Activated CD4-positive, alpha-beta T cell treated with anti-CD3 and anti-CD28 coated beads, Interleukin-2, amount 50 U/mL, for 4 hours (primary cell): Measurements from ENCODE around the gene PGA5.
"Not testable (repeated sequence)": the region's sequence is repeated elsewhere in the genome, so short reads cannot be mapped to it uniquely, and the experiment has no call there.

Experiments used
- DNase-seq, 2 experiments: peaks; one replicate each; pipeline ENCODE4 v3.0.0-alpha.2; 2020

Gene PGA5

DNA sequence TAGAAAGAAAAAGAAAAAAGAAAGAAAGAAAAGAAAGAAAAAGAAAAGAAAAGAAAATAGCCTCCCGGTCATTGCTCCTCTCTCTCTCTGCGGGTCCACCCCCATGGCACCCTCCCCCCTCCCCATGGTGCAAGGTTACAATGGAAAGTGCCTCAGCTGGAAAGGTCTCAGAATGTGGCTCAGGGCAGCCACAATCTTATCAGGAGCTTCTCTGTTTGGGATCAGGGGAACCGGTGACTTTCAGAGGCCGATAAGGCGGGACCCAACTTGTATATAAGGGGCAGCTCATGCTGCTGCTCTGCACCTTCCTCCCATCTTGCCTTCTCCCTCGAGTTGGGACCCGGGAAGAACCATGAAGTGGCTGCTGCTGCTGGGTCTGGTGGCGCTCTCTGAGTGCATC, at the start of gene PGA5:
TSS of gene PGA5 (plus strand) at position 301 of the 400 bp plus-strand sequence. CDS start at position 353, 52 bp downstream.
- DNase-seq, result not testable (repeated sequence)

DNA sequence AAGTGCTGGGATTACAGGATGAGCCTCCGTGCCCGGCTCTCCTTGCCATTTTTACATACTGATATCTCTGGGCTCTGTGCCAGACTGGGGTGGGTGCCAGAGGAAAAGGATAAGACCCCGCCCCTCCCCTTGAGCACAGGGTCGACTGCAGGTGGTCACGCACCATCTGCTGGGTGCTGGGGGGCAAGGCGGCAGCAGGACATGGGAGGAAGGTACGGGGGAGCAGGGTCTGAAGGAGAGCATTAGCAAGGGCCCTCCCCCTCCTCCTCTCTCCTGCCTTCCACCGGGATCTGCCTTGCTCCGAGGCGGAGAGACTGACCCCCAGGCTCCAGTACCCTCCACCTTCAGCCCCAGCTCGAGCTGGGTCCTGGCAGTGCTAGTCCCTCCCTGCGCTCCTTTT, 47.4 kb upstream of the PGA5 start:
- no peak for DNase-seq

- no peak for DNase-seq
Observed at GRCh38 chr11:61194169-61194671, 46.8 kb upstream of the PGA5 start.

DNA sequence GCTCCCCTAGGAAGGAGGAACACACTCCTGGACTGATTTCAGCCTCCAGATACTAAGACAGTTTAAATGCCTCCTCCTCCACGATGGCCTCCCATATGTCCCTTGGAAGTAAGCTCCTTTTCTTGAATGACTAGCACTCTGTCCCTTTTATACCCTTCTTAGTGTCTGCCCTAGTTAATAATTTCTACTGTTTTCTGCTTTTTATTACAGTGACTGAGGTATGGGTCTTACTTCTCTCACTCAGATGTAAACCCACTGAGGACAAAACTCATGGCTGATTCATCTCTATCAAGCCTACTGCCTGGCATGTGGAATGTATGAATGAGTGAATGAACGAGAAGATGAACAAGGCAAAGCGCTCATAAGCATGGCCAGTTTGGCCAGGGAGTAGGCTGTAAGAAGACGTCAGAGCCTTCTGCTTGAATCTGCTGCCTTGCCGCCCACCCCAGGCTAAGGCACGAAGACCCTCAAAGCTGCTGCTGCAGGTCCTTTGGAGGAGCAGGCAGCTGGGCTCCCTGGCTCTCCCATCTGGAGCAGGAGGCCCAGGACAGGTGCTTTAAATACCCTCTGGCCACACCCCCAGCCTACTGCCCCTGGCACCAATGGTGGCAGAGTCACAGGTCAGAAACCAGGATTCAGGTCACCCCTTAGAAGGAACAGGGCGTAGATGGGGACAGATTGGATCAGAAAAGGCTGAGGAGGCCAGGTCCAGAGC, 45.8 kb upstream of the PGA5 start:
- DNase-seq, result no peak

- DNase-seq, result no peak
Observed at GRCh38 chr11:61195719-61196118, 45.3 kb upstream of the PGA5 start.

- no peak for DNase-seq
Observed at GRCh38 chr11:61198361-61198760, 42.6 kb upstream of the PGA5 start.

DNA sequence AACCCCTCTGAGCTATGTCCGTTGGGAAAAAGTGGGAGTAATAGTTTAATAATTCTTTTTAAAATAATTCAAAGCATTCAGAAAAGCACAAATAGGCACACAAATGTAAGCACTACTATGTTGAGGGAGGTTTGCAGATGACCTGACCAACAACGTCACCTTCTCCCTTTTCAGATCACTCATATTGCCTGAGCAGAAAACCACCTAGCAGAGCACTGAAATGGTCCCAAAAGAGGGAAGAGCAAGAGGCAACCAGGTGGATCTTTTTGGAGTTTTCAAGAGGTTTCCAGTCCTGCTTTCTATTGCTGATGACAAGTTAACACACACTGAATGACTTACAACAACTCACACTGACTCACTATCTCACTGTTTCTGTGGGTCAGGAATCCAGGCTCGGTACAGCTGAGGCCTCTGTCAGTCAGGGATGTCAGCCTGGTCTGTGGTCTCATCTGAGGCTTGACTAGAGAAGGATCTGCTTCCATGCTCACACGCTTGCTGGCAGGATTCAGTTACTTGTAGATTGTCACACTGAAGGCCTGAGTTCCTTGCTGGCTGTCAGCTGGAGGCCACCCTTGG, 41.9 kb upstream of the PGA5 start:
- no peak for DNase-seq

DNA sequence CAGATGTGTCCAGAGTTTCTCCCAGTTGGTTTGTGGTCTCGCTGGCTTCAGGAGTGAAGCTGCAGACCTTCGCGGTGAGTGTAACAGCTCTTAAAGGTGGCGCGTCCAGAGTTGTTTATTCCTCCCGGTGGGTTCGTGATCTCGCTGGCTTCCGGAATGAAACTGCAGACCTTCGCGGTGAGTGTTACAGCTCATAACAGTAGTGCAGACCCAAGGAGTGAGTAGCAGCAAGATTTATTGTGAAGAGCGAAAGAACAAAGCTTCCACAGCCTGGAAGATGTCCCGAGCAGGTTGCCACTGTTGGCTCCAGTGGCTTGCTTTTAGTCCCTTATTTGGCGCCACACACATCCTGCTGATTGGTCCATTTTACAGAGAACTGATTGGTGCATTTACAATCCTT, 39.5 kb upstream of the PGA5 start:
- no peak for DNase-seq

DNA sequence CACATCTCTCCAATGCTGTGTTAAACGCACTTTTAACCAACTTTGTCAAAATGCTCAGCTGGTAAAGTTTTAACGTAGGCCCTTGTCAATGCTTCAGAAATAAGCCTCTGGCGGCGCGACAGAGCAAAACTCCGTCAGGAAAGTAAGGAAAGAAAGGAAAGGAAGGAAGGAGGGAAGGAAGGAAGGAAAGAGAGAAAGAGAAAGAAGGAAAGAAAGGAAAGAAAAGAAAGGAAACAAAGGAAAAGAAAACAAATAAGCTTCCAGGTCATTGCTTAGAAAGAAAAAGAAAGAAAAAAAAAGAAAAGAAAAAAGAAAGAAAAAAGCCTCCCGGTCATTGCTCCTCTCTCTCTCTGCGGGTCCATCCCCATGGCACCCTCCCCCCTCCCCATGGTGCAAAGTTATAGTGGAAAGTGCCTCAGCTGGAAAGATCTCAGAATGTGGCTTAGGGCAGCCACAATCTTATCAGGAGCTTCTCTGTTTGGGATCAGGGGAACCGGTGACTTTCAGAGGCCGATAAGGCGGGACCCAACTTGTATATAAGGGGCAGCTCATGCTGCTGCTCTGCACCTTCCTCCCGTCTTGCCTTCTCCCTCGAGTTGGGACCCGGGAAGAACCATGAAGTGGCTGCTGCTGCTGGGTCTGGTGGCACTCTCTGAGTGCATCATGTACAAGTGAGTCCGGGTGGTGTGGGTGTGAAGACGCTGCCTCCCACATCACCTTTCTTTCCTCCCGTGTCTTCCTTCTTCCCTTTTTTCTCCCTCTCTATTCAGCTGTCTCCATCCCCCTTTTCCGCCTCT, 37.8 kb upstream of the PGA5 start, which contains the start of gene PGA3:
TSS of gene PGA3 (plus strand) at position 566 of the 797 bp plus-strand sequence. CDS start at position 616, 50 bp downstream.
- DNase-seq, result not testable (repeated sequence)

- not testable (repeated sequence) for DNase-seq
Observed at GRCh38 chr11:61203873-61204272, 37.1 kb upstream of the PGA5 start.

DNA sequence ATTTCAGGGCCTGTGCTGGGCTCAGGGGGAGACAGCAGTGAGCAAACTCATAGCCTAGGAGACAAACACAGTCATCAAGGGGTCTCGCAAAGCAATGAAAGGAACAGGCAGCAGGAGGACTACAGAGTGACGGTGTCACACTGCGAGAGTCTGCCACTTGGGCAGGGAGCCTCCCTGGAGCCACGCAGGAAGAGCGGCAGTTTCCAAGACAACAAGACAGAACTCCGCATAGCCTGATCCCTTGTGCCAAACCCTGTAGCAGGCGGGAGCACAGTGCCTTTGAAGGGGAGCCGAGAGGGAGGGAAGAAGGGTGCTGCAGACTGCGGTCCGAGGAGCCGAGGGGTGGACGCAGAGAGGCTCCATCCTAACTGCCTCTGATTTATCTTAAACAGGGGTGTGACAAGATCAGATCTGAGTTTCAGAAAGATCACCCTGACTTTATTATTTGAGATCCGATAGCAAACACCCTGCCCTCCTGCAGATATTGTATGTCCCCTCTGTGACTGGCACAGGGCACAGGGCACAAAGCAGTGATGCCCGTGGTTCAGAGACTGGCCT, 36.4 kb upstream of the PGA5 start:
- DNase-seq, result not testable (repeated sequence)

GRCh38 chr11:61207636-61208310, 33.2 kb upstream of the PGA5 start:
- DNase-seq, result not testable (repeated sequence)

DNA sequence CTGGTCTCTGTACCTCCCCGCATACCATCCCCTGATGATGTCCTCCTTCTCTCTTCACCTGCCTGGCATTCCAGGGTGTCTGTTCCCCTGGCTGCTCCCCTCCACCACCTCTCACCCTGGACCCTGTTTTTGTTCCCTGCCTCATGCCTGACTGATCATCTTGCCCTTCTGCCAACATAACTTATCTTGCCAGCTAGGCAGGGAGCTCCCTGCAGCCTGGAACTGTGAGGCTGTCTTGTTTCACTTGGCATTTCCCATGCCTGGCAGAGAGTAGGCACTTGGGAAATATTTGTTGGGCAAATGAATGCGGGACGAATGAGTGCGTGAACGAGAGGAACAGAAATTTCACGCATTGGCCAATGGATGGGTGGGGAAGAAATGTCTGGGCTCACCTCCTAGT, 30.3 kb upstream of the PGA5 start:
- DNase-seq, result not testable (repeated sequence)

GRCh38 chr11:61211327-61211952, 29.5 kb upstream of the PGA5 start:
- not testable (repeated sequence) for DNase-seq

- DNase-seq, result not testable (repeated sequence)
Observed at GRCh38 chr11:61212202-61212601, 28.8 kb upstream of the PGA5 start.

GRCh38 chr11:61213711-61214324, 27.2 kb upstream of the PGA5 start:
- not testable (repeated sequence) for DNase-seq

- DNase-seq, result not testable (repeated sequence)
Observed at GRCh38 chr11:61218306-61218705, 22.7 kb upstream of the PGA5 start.

DNA sequence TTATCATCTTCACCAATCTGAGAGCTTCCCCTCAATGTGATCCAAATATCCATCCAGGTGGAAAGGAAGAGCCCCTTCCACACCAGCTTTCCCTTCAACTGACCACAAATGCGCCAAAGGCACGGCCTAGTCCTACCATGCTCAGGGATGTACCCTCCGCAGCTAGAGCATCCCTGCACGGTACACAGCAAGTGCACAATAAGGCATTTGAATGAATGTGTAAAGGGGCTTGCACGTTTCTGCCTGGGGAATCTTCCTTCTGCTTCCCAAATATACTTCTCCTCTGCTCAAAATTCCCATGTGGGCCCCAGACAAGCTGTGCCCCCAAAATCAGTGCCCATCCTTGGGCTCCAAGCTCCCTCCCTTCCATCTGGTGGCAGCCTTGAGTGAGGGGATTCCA, 22.0 kb upstream of the PGA5 start:
- DNase-seq, result not testable (repeated sequence)

DNA sequence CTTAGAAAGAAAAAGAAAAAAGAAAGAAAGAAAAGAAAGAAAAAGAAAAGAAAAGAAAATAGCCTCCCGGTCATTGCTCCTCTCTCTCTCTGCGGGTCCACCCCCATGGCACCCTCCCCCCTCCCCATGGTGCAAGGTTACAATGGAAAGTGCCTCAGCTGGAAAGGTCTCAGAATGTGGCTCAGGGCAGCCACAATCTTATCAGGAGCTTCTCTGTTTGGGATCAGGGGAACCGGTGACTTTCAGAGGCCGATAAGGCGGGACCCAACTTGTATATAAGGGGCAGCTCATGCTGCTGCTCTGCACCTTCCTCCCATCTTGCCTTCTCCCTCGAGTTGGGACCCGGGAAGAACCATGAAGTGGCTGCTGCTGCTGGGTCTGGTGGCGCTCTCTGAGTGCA, 18.9 kb upstream of the PGA5 start, which contains the start of gene PGA4:
TSS of gene PGA4 (plus strand) at position 301 of the 400 bp plus-strand sequence. CDS start at position 355, 54 bp downstream.
- DNase-seq, result not testable (repeated sequence)

- not testable (repeated sequence) for DNase-seq
Observed at GRCh38 chr11:61222692-61223091, 18.3 kb upstream of the PGA5 start.

GRCh38 chr11:61226457-61227137, 14.4 kb upstream of the PGA5 start:
- not testable (repeated sequence) for DNase-seq
